ENCODE data around the gene HIBADH.

The HIBADH gene

DNA sequence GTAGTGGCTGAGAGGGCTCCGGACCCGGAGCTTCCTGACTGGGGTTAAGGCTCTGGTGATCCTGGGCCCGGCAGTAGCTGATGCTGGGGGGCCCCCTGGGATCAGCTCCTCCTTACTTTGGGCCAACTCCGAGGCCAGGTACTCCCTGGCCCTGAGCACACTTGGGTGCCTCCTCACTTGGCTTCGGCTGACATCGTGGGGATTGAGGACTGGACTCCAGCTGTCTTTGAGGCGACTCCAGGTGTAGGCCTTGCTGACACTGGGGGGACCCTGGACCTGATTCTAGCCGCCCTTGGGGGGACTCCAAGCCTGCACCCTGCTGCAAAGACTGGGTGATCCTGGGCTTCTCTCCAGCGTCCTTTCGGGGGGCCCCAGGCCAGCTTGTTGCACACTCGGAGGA is 170.5 kb downstream of the HIBADH start:
- H3K4me3 ChIP-seq (replicated peaks; ENCODE audit: insufficient read depth, low read length), result no peak overlapping the region
- no peak for TF ChIP-seq POLR2AphosphoS5 (IDR thresholded peaks at IDR 0.05; ENCODE audit: low read depth)
- TF ChIP-seq, protein P1, sequence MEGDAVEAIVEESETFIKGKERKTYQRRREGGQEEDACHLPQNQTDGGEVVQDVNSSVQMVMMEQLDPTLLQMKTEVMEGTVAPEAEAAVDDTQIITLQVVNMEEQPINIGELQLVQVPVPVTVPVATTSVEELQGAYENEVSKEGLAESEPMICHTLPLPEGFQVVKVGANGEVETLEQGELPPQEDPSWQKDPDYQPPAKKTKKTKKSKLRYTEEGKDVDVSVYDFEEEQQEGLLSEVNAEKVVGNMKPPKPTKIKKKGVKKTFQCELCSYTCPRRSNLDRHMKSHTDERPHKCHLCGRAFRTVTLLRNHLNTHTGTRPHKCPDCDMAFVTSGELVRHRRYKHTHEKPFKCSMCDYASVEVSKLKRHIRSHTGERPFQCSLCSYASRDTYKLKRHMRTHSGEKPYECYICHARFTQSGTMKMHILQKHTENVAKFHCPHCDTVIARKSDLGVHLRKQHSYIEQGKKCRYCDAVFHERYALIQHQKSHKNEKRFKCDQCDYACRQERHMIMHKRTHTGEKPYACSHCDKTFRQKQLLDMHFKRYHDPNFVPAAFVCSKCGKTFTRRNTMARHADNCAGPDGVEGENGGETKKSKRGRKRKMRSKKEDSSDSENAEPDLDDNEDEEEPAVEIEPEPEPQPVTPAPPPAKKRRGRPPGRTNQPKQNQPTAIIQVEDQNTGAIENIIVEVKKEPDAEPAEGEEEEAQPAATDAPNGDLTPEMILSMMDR (IDR thresholded peaks at IDR 0.05; ENCODE audit: insufficient read depth, low read length), result no peak
- no peak for TF ChIP-seq SPI1 (IDR thresholded peaks at IDR 0.05; ENCODE audit: borderline replicate concordance, low read depth)
- no peak for TF ChIP-seq GABPA (IDR thresholded peaks at IDR 0.05; ENCODE audit: low read depth)
- TF ChIP-seq, protein P2, sequence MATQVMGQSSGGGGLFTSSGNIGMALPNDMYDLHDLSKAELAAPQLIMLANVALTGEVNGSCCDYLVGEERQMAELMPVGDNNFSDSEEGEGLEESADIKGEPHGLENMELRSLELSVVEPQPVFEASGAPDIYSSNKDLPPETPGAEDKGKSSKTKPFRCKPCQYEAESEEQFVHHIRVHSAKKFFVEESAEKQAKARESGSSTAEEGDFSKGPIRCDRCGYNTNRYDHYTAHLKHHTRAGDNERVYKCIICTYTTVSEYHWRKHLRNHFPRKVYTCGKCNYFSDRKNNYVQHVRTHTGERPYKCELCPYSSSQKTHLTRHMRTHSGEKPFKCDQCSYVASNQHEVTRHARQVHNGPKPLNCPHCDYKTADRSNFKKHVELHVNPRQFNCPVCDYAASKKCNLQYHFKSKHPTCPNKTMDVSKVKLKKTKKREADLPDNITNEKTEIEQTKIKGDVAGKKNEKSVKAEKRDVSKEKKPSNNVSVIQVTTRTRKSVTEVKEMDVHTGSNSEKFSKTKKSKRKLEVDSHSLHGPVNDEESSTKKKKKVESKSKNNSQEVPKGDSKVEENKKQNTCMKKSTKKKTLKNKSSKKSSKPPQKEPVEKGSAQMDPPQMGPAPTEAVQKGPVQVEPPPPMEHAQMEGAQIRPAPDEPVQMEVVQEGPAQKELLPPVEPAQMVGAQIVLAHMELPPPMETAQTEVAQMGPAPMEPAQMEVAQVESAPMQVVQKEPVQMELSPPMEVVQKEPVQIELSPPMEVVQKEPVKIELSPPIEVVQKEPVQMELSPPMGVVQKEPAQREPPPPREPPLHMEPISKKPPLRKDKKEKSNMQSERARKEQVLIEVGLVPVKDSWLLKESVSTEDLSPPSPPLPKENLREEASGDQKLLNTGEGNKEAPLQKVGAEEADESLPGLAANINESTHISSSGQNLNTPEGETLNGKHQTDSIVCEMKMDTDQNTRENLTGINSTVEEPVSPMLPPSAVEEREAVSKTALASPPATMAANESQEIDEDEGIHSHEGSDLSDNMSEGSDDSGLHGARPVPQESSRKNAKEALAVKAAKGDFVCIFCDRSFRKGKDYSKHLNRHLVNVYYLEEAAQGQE (IDR thresholded peaks at IDR 0.05; ENCODE audit: insufficient replicate concordance, low read depth), result no peak
- H3K27ac ChIP-seq (replicated peaks), result no peak overlapping the region
- peaks cover 6% of the 10 kb centered on the region for H3K27me3 ChIP-seq (ENCODE audit: insufficient read depth, poor library complexity, severe bottlenecking)
- no peak for DNase-seq (ENCODE audit: low read depth in 1 of 2, low spot score in 1 of 2)

DNA sequence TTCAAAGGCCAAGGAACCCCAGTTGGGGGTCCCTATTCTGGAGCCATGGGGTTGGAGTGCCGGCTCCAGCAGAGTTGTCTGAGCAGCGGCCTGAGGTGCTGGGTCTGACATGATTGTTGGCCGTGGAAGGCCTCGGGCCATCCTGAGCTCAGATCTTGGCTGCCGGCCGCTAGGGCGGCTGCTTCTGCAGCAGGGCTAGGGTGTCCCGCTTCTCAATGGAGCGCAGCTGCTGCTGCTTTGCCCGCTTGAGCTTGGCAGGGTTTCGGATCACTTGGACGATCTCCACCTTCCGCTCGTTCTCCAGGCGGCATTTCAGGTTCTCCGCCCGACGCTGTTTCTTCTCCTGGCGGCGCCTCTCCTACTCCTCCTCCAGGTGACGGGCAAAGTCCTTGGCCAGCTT is 171.1 kb downstream of the HIBADH start:
- no peak overlapping the region for H3K4me3 ChIP-seq (replicated peaks; ENCODE audit: insufficient read depth, low read length)
- peaks cover 6% of the 10 kb centered on the region for H3K27me3 ChIP-seq (ENCODE audit: insufficient read depth, poor library complexity, severe bottlenecking)
- H3K27ac ChIP-seq (replicated peaks), result no peak overlapping the region
- TF ChIP-seq, protein P2 (IDR thresholded peaks at IDR 0.05; ENCODE audit: insufficient replicate concordance, low read depth), result no peak
- TF ChIP-seq GABPA (IDR thresholded peaks at IDR 0.05; ENCODE audit: low read depth) (no peak), POLR2AphosphoS5 (IDR thresholded peaks at IDR 0.05; ENCODE audit: low read depth) (no peak), SPI1 (IDR thresholded peaks at IDR 0.05; ENCODE audit: borderline replicate concordance, low read depth) (no peak)
- TF ChIP-seq, protein P1 (IDR thresholded peaks at IDR 0.05; ENCODE audit: insufficient read depth, low read length), result no peak
- DNase-seq (ENCODE audit: low read depth in 1 of 2, low spot score in 1 of 2), result no peak

DNA sequence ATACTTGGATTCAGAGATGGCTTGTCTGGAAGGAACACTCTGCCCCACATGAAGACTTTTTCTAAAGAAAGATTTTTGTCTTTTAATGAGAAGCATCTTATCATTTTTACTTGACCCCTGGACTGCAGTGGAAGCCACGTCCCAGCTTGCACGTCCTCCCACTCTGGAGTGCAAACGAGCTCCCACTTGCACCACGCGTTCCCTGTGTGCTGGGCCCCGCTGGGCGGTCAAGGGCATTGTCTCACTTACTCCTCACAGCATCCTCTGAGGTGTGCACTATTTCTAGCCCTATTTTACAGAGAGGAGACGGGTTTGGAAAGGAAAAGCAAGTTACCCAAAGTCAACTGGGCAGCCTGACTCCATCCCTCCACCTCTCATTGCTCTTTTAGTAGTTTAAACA is 175.2 kb downstream of the HIBADH start:
- Histone ChIP-seq H3K27me3 (ENCODE audit: insufficient read depth, poor library complexity, severe bottlenecking) (peaks cover 6% of the 10 kb centered on the region), H3K27ac (replicated peaks) (no peak overlapping the region), H3K4me3 (replicated peaks; ENCODE audit: insufficient read depth, low read length) (no peak overlapping the region)
- TF ChIP-seq, protein P1 (IDR thresholded peaks at IDR 0.05; ENCODE audit: insufficient read depth, low read length), result no peak
- TF ChIP-seq POLR2AphosphoS5 (IDR thresholded peaks at IDR 0.05; ENCODE audit: low read depth) (no peak), SPI1 (IDR thresholded peaks at IDR 0.05; ENCODE audit: borderline replicate concordance, low read depth) (no peak), GABPA (IDR thresholded peaks at IDR 0.05; ENCODE audit: low read depth) (no peak)
- TF ChIP-seq, protein P2 (IDR thresholded peaks at IDR 0.05; ENCODE audit: insufficient replicate concordance, low read depth), result no peak
- no peak for DNase-seq (ENCODE audit: low read depth in 1 of 2, low spot score in 1 of 2)
